Aorta (tissue), 5 donors: ENCODE data around the gene ANKRD11. TPM values are rescaled to one million over a fixed set of nuclear protein-coding genes. Genes with fewer than 3 reads are reported as not detected.

Source experiments
- ATAC-seq: fragments of 200-7000 bp; cut with Tn5 transposase; one replicate; pipeline ENCODE4 v1.9.1; 2022; ENCODE audit warnings: moderate library complexity; ENCODE audit not compliant: low FRiP score
- DNase-seq, 2 donors: peaks; one replicate each; pipeline ENCODE4 v3.0.0-alpha.2; 2020
- H3K27ac ChIP-seq, 2 donors: one replicate each; pipeline ENCODE4 v1.5.1; 2013; ENCODE audit warnings: low read length in 2 of 2, mild to moderate bottlenecking in 2 of 2, moderate library complexity in 2 of 2, control low read depth in 1 of 2, inconsistent platforms in 1 of 2, low read depth in 1 of 2
- H3K27me3 ChIP-seq, 2 donors: one replicate each; pipeline ENCODE4 v1.6.1; 2013; ENCODE audit warnings: control low read depth in 1 of 2, low read length in 1 of 2, mild to moderate bottlenecking in 1 of 2, moderate library complexity in 1 of 2; ENCODE audit not compliant: insufficient read depth in 2 of 2, control insufficient read depth in 1 of 2
- H3K36me3 ChIP-seq, 2 donors: one replicate each; pipeline ENCODE4 v1.6.1; 2013; ENCODE audit warnings: control low read depth in 1 of 2, low read length in 1 of 2, mild to moderate bottlenecking in 1 of 2; ENCODE audit not compliant: insufficient read depth in 2 of 2, control insufficient read depth in 1 of 2
- H3K4me1 ChIP-seq, 2 donors: one replicate each; pipeline ENCODE4 v1.6.1; 2013; ENCODE audit warnings: low read length in 2 of 2, control low read depth in 1 of 2, mild to moderate bottlenecking in 1 of 2, moderate library complexity in 1 of 2; ENCODE audit not compliant: insufficient read depth in 2 of 2, control insufficient read depth in 1 of 2
- H3K4me3 ChIP-seq, 2 donors: one replicate each; pipeline ENCODE4 v1.5.1; 2013; ENCODE audit warnings: low read length in 2 of 2, control low read depth in 1 of 2, mild to moderate bottlenecking in 1 of 2
- H3K9me3 ChIP-seq: one replicate; pipeline ENCODE4 v1.6.1; 2013; ENCODE audit warnings: mild to moderate bottlenecking, low read length; ENCODE audit not compliant: control insufficient read depth
- WGBS, 2 donors: extraction: QIAGEN DNeasy Blood & Tissue Kit; methylation state at CpG; one replicate each; pipeline ENCODE4 v1.1.7; 2013; 5-methylcytosine and 5-hydroxymethylcytosine counted together
- intact Hi-C, 2 donors: fragments of 100-400 bp; cut with DNase I; formaldehyde crosslinking; loops; one replicate each; pipeline versions ENCODE4 v1.14.2 to v1.15.0; 2022
- polyA plus RNA-seq, 2 donors: library from polyadenylated mRNA; stranded (reverse); fragments of 200-250 nt; gene quantifications; one replicate each; pipeline ENCODE4 v1.2.3, GENCODE V29; 2013
- total RNA-seq, 2 donors: library from RNA; stranded (reverse); fragmentation: NEBNext Ultra II Directional; extraction: Animal tissue kit (Norgen Biotek cat#: 25700); gene quantifications; one replicate each; pipeline ENCODE4 v1.2.1, GENCODE V29; 2021
- donor health status: healthy with polysubstance abuse.
- donor health status: Bipolar disorder and iron deficiency.
- donor health status: DM: no; HTN: no; CAD: no.
- donor health status: DM: no; HTN: no; CAD: no.
- donor health status: DM: yes; HTN: yes; CAD: no.

ANKRD11 gene
- total and polyA plus RNA-seq, 4 donors, result 34.6 to 139 (median 90.1) TPM

DNA sequence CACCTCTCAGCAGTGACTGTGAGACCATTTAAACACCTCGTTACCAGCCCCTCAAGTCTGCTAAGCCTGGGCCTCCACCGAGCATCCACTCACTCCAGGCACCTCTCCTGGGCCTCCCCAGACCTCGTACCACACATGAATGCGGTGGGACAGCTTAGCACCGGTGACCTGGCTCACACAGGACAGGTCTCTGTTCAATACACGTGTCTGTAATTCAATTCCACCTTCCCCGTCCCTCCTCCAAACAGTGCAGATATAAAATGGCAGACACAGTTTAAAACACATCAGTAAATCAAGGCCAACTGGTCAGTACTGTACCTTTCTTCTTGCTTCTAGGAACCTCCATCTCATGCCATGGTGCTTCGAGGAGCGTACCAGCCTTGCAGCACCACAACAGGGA, 199.0 kb downstream of the ANKRD11 start:
- no peak overlapping the region for H3K27ac ChIP-seq
- 60 to 61% methylated on average over 9 of the region's 9 CpGs for WGBS, 2 donors
- intact Hi-C loops, result no loop called here

DNA sequence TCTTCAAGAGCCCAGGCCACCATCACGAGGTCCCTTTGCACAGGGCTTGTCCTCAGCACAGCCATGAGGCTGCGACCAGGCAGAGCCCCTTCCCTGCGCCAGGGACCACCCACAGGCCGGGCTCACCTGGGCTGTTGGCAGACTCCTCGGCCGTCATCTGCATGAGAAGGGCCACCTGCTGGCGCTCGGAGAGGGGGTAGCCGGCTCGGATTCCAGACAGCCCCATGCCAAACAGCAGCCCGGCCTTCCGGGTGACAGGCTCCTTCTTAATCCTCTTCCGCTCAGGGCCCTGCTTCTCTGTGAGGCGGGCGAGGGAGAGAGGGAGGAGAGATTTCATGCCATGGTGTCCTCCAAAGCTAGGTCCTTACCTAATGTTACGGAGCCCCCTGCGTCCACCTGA, 199.5 kb downstream of the ANKRD11 start:
- WGBS, 2 donors, result 68 to 71% methylated on average over 17 of the region's 17 CpGs
- no peaks in the 10 kb centered on the region for H3K9me3 ChIP-seq
- no peak overlapping the region for H3K27ac ChIP-seq
- no peak overlapping the region for H3K4me3 ChIP-seq
- DNase-seq (no peak), ATAC-seq (no peak)
- peaks cover 0 to 5% of the 10 kb centered on the region in 2 donors for H3K36me3 ChIP-seq
- H3K4me1 ChIP-seq, result no peaks in the 10 kb centered on the region
- no peaks in the 10 kb centered on the region for H3K27me3 ChIP-seq
- intact Hi-C loops, result no loop called here

More for the DNA sequence above, 199.0 kb downstream of the ANKRD11 start:
- H3K4me3 ChIP-seq, result no peak overlapping the region
- H3K9me3 ChIP-seq, result no peaks in the 10 kb centered on the region
- H3K27me3 ChIP-seq, result no peaks in the 10 kb centered on the region
- H3K4me1 ChIP-seq, result no peaks in the 10 kb centered on the region
- no peaks in the 10 kb centered on the region for H3K36me3 ChIP-seq
- DNase-seq (no peak), ATAC-seq (no peak)

DNA sequence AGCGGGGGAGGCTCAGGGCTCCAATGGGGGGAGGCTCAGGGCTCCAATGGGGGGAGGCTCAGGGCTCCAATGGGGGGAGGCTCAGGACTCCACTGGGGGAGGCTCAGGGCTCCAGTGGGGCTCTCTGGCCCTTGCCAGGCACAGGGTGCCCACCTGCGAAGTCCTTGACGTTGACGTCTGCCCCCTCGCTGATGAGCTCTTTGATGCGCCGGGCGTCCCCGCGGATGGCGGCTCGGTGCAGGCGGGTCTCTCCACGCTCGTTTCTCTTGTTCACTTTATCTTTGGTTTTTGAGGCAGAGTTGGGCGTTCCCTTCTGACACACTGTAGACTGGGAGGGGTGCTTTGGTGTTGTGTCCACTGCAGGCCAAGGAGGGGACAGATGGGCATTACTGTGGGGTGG, 199.9 kb downstream of the ANKRD11 start:
- Histone ChIP-seq H3K36me3 (peaks cover under 1 to 5% of the 10 kb centered on the region in 2 donors), H3K4me3 (no peak overlapping the region), H3K27me3 (no peaks in the 10 kb centered on the region), H3K9me3 (no peaks in the 10 kb centered on the region), H3K4me1 (no peaks in the 10 kb centered on the region), H3K27ac (no peak overlapping the region)
- intact Hi-C loops, result no loop called here
- DNase-seq (no peak), ATAC-seq (no peak)
- WGBS, 2 donors, result 86 to 88% methylated on average over 16 of the region's 16 CpGs

DNA sequence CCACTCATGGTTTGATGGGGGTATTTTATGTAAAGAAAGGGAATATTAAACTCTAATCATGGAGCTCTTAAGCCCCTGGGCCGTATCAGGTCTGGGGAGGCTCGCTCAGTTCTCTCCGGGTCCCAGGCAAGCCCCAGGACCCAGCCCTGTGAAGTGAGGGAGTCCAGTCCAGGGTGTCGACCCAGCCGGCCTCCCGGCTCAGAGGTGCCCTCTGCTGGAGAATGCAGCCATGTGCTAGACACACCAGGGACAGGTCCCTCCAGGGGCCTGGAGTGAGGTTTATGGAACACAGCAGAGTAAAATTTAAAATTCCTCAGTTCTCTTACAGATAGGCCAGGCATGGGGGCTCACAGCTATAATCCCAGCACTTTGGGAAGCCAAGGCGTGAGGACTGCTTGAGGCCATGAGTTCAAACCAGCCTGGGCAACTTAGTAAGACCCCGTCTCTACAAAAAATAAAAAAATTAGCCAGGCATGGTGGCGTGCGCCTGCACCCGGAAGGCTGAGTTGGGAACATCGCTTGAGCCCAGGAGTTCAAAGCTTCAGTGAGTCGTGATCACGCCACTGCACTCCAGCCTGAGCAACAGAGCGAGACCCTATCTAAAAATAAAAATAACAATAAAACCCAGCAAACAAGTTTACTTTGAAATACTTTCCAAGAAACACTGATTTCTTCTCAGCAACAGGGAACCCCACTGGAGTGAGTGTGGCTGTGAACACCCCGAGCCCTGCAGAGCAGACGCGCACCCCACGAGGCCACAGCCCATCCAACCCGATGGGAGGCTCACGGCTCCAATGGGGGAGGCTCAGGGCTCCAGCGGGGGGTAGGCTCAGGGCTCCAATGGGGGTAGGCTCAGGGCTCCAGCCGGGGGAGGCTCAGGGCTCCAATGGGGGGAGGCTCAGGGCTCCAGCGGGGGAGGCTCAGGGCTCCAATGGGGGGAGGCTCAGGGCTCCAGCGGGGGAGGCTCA, 200.6 kb downstream of the ANKRD11 start:
- 71 to 75% methylated on average over 23 to 25 of the region's 25 CpGs for WGBS, 2 donors
- peaks cover 5 to 6% of the 10 kb centered on the region in 2 donors for H3K36me3 ChIP-seq
- H3K9me3 ChIP-seq, result no peaks in the 10 kb centered on the region
- H3K27me3 ChIP-seq, result no peaks in the 10 kb centered on the region
- H3K27ac ChIP-seq, result no peak overlapping the region
- no peak overlapping the region for H3K4me3 ChIP-seq
- no peaks in the 10 kb centered on the region for H3K4me1 ChIP-seq
- ATAC-seq (peak; percentile 78), DNase-seq (peak; percentile 77 to 89)
- intact Hi-C loops, result no loop called here

DNA sequence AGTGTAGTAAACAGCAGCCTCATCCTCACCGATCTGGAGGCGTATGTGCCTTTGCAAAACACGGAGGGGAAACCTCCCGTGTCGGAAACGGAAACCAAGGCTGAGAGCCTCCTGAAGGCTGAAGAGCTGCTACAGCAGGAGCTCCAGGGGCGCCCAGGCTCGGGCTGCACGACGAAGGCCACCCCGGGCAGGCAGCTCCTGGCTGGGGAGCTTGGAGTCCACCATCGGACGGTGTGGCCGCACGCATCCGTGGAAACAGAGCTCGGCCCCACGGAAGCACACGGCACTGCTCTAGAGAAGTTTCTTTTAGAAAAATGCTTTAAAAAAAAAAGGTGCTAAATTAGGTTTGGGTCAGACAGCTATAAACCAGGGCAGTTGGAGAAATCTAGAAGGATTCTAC, 201.4 kb downstream of the ANKRD11 start:
- DNase-seq (no peak), ATAC-seq (no peak)
- no peaks in the 10 kb centered on the region for H3K27me3 ChIP-seq
- WGBS, 2 donors, result 90 to 91% methylated on average over 19 of the region's 19 CpGs
- no peaks in the 10 kb centered on the region for H3K4me1 ChIP-seq
- H3K36me3 ChIP-seq, result peaks cover 5 to 8% of the 10 kb centered on the region in 2 donors
- no peaks in the 10 kb centered on the region for H3K9me3 ChIP-seq
- H3K4me3 ChIP-seq, result no peak overlapping the region
- intact Hi-C loops, result no loop called here
- H3K27ac ChIP-seq, result no peak overlapping the region

DNA sequence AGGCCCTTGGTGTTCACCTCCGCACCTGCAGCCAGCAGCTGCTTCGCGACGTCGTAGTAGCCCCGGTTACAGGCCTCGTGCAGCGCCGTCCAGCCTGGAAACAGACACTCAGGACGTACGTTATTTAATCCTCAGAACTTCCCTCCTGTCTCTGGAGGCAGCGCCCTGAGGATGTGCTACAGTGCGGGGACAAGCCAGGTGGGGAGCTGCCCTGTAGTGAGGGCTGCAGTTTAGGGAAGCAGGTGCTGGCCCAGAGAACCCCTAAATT, 201.8 kb downstream of the ANKRD11 start:
- no peak for ATAC-seq
- no peaks in the 10 kb centered on the region for H3K4me1 ChIP-seq
- intact Hi-C loops, result no loop called here
- H3K9me3 ChIP-seq, result no peaks in the 10 kb centered on the region
- 94% methylated on average over 13 of the region's 13 CpGs for WGBS, 2 donors
- DNase-seq, result no peak
- no peaks in the 10 kb centered on the region for H3K27me3 ChIP-seq
- no peak overlapping the region for H3K4me3 ChIP-seq
- peaks cover 5 to 8% of the 10 kb centered on the region in 2 donors for H3K36me3 ChIP-seq
- no peak overlapping the region for H3K27ac ChIP-seq

DNA sequence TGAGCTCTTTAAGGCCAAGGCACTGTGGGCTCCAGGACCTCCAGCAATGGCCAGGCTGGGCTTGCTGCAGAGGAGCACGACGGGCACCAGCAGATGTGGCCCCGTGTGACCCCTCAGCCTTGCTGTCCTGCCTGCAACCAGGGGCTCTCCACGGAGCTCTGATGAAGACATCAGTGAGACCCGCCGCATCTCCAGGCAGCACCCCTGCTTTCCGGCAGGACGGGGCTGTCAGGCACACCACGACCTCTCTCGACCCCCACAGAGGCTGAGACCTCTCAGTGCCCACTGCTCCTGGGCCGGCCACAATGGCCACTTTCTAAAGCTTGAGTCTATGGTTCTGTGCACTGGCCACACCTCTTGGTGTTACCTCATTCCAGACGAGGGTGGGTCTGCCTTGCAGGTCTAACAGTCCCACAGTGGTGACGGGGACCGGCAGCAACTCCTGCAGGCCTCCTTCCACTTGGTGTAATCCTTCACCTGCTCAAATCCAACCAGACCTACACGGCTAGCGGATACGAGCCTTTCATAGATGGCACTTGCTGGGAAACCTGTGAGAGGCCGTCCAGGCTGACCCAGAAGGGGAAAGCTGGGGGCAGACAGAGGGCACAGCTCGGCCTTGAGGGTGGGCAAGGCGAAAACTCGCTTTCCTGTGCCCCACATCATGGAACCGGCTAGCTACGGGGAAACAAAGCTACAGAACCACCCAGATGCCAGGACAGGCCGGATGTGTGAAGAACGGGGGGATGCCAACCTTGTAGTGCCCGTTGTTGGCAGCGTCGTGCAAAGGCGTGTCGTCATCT, 202.4 kb downstream of the ANKRD11 start:
- H3K4me1 ChIP-seq, result no peaks in the 10 kb centered on the region
- no peak overlapping the region for H3K27ac ChIP-seq
- H3K9me3 ChIP-seq, result no peaks in the 10 kb centered on the region
- DNase-seq (no peak), ATAC-seq (no peak)
- no peaks in the 10 kb centered on the region for H3K27me3 ChIP-seq
- peaks cover 5 to 8% of the 10 kb centered on the region in 2 donors for H3K36me3 ChIP-seq
- no peak overlapping the region for H3K4me3 ChIP-seq
- WGBS, 2 donors, result 90% methylated on average over 29 to 30 of the region's 30 CpGs
- intact Hi-C loops, result no loop called here

DNA sequence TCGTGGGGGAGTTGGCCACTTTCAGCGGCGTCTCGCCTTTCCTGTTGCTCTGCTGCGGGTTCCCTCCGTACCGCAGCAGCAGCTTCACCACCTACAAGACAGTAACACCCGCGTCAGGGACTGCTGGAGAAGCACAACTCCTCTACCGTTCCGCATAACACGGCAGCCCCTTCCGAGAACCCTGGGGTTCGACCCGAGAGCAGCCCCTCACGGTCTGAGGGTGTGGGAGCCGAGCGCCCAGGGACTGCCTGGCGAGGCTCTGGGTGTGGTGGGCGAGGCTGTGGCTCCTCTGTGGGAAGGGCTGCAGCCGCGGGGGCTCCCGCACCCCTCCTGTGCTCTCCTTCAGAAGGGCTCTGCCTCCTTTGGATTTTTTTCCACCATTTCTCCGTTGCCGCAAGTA, 204.3 kb downstream of the ANKRD11 start:
- Histone ChIP-seq H3K4me1 (no peaks in the 10 kb centered on the region), H3K27ac (no peak overlapping the region), H3K36me3 (peaks cover 5 to 8% of the 10 kb centered on the region in 2 donors), H3K9me3 (no peaks in the 10 kb centered on the region), H3K4me3 (no peak overlapping the region), H3K27me3 (no peaks in the 10 kb centered on the region)
- 90 to 93% methylated on average over 25 of the region's 25 CpGs for WGBS, 2 donors
- intact Hi-C loops, result no loop called here
- ATAC-seq (no peak), DNase-seq (no peak)
